ENCODE measurements around the gene IGSF8. TPM values are rescaled to one million over a fixed set of nuclear protein-coding genes. Genes with fewer than 3 reads are reported as not detected.

Gene IGSF8
- total RNA-seq, 1 experiment from 2014 or later: 35.6 TPM

- CTCF ChIA-PET: no interaction called here
- BruUV-seq (replicated peaks): no TSS peak
These were observed 36.6 kb upstream of the IGSF8 start for GRCh38 chr1:160134791-160135572.

More at GRCh38 chr1:160134791-160135572, 36.6 kb upstream of the IGSF8 start:
- TF ChIP-seq POLR2AphosphoS5 (IDR thresholded peaks at IDR 0.05; ENCODE audit: low read depth, low read length): no peak
- no peak for TF ChIP-seq CBX3 (IDR thresholded peaks at IDR 0.05; ENCODE audit: low read depth)
- no peak for TF ChIP-seq JUND (IDR thresholded peaks at IDR 0.05)
- TF ChIP-seq, protein P1, sequence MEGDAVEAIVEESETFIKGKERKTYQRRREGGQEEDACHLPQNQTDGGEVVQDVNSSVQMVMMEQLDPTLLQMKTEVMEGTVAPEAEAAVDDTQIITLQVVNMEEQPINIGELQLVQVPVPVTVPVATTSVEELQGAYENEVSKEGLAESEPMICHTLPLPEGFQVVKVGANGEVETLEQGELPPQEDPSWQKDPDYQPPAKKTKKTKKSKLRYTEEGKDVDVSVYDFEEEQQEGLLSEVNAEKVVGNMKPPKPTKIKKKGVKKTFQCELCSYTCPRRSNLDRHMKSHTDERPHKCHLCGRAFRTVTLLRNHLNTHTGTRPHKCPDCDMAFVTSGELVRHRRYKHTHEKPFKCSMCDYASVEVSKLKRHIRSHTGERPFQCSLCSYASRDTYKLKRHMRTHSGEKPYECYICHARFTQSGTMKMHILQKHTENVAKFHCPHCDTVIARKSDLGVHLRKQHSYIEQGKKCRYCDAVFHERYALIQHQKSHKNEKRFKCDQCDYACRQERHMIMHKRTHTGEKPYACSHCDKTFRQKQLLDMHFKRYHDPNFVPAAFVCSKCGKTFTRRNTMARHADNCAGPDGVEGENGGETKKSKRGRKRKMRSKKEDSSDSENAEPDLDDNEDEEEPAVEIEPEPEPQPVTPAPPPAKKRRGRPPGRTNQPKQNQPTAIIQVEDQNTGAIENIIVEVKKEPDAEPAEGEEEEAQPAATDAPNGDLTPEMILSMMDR (IDR thresholded peaks at IDR 0.05 in 2 of 3, conservative IDR thresholded peaks at IDR 0.05 in 1 of 3; ENCODE audit: borderline replicate concordance in 1 of 3, insufficient read depth in 1 of 3, low read depth in 2 of 3, low read length in 2 of 3): no peak
- no peak for TF ChIP-seq EZH2 (IDR thresholded peaks at IDR 0.05)
- TF ChIP-seq, protein P2, sequence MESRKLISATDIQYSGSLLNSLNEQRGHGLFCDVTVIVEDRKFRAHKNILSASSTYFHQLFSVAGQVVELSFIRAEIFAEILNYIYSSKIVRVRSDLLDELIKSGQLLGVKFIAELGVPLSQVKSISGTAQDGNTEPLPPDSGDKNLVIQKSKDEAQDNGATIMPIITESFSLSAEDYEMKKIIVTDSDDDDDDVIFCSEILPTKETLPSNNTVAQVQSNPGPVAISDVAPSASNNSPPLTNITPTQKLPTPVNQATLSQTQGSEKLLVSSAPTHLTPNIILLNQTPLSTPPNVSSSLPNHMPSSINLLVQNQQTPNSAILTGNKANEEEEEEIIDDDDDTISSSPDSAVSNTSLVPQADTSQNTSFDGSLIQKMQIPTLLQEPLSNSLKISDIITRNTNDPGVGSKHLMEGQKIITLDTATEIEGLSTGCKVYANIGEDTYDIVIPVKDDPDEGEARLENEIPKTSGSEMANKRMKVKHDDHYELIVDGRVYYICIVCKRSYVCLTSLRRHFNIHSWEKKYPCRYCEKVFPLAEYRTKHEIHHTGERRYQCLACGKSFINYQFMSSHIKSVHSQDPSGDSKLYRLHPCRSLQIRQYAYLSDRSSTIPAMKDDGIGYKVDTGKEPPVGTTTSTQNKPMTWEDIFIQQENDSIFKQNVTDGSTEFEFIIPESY (IDR thresholded peaks at IDR 0.05; ENCODE audit: extremely low read depth, insufficient replicate concordance, low read length): no peak
- TF ChIP-seq SP1 (IDR thresholded peaks at IDR 0.05; ENCODE audit: low read depth): no peak
- TF ChIP-seq CEBPB (IDR thresholded peaks at IDR 0.05; ENCODE audit: low read depth): no peak
- no peak for TF ChIP-seq REST (IDR thresholded peaks at IDR 0.05; ENCODE audit: low read depth)
- no peak for TF ChIP-seq TCF7L2 (IDR thresholded peaks at IDR 0.05; ENCODE audit: borderline replicate concordance, extremely low read depth, insufficient read depth, insufficient read length)
- TF ChIP-seq EZH2phosphoT487 (IDR thresholded peaks at IDR 0.05; ENCODE audit: borderline replicate concordance): no peak
- TF ChIP-seq, protein P3, sequence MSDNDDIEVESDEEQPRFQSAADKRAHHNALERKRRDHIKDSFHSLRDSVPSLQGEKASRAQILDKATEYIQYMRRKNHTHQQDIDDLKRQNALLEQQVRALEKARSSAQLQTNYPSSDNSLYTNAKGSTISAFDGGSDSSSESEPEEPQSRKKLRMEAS (IDR thresholded peaks at IDR 0.05): no peak
- no peak for TF ChIP-seq RAD21 (IDR thresholded peaks at IDR 0.05; ENCODE audit: low read depth)
- no peak for TF ChIP-seq ATF3 (IDR thresholded peaks at IDR 0.05)
- no peak for TF ChIP-seq ZNF274 (IDR thresholded peaks at IDR 0.05; ENCODE audit: low read depth, low read length)
- Histone ChIP-seq H3K4me1 (ENCODE audit: control insufficient read depth in 1 of 2, insufficient read depth in 2 of 2, low read length in 2 of 2) (no peaks in the 10 kb centered on the region), H4K20me1 (ENCODE audit: insufficient read depth) (no peaks in the 10 kb centered on the region), H3K9me3 (ENCODE audit: control insufficient read depth in 1 of 2, insufficient read depth in 1 of 2, low read depth in 1 of 2, low read length in 2 of 2) (no peaks in the 10 kb centered on the region), H3K27me3 (ENCODE audit: insufficient read depth, low read length) (no peaks in the 10 kb centered on the region), H3K27ac (ENCODE audit: low read depth, low read length) (no peak overlapping the region), H3K4me3 (replicated peaks in 1 of 2; ENCODE audit: low read depth in 1 of 2, low read length in 2 of 2) (no peak overlapping the region), H3K9ac (ENCODE audit: low read length) (no peak overlapping the region), H2AFZ (ENCODE audit: low read depth, low read length, poor library complexity, severe bottlenecking) (no peak overlapping the region), H3K4me2 (ENCODE audit: low read length) (no peak overlapping the region), H3K36me3 (ENCODE audit: control insufficient read depth in 1 of 2, insufficient read depth in 2 of 2, low read length in 2 of 2) (no peaks in the 10 kb centered on the region), H3K79me2 (ENCODE audit: insufficient read depth, low read length) (no peaks in the 10 kb centered on the region), H3K9me2 (ENCODE audit: insufficient read depth) (no peaks in the 10 kb centered on the region)
- ATAC-seq (no peak), DNase-seq (ENCODE audit: low read depth, low spot score) (no peak)
- ChIA-PET RAD21 (ENCODE audit: low non-redundant PET in 1 of 2, low total read pairs in 2 of 2, uncharacterized antibody in 2 of 2, unreplicated experiment in 2 of 2) (no interaction called here), POLR2A (no interaction called here)
- intact Hi-C loops (cut with micrococcal nuclease): no loop called here
